HTERT RPE-1 (cell line): ENCODE results near the gene SINHCAF.
"Not testable (repeated sequence)": the region's sequence is repeated elsewhere in the genome, so short reads cannot be mapped to it uniquely, and the experiment has no call there.

Source experiments
- in situ Hi-C: fragments of 300-500 bp; cut with MboI; formaldehyde crosslinking; loops from 4 replicates; pipeline ENCODE4 v1.14.3; 2020; ENCODE audit warnings: low sequenced_read_pairs

The SINHCAF gene

GRCh38 chr12:31310488-31310887 is 15.5 kb downstream of the SINHCAF start:
- in situ Hi-C loops: no loop called here

- in situ Hi-C loops: no loop called here
Measured at GRCh38 chr12:31309279-31309678, 16.7 kb downstream of the SINHCAF start.

GRCh38 chr12:31308116-31308515 is 17.8 kb downstream of the SINHCAF start:
- in situ Hi-C loops: no loop called here

GRCh38 chr12:31306866-31307265 is 19.1 kb downstream of the SINHCAF start:
- in situ Hi-C loops: no loop called here

GRCh38 chr12:31303466-31303865 is 22.5 kb downstream of the SINHCAF start:
- in situ Hi-C loops: no loop called here

- in situ Hi-C loops: no loop called here
Measured at GRCh38 chr12:31301311-31301710, 24.6 kb downstream of the SINHCAF start.

GRCh38 chr12:31300783-31301182 is 25.2 kb downstream of the SINHCAF start:
- in situ Hi-C loops: no loop called here

- in situ Hi-C loops: no loop called here
Measured at GRCh38 chr12:31300341-31300740, 25.6 kb downstream of the SINHCAF start.

- in situ Hi-C loops: no loop called here
Measured at GRCh38 chr12:31298922-31299321, 27.0 kb downstream of the SINHCAF start.

- in situ Hi-C loops: no loop called here
Measured at GRCh38 chr12:31298515-31298910, 27.4 kb downstream of the SINHCAF start.

GRCh38 chr12:31297572-31298514 is 28.1 kb downstream of the SINHCAF start:
- in situ Hi-C loops: no loop called here

GRCh38 chr12:31289441-31289840 is 36.5 kb downstream of the SINHCAF start:
- in situ Hi-C loops: no loop called here

GRCh38 chr12:31288381-31288780 is 37.6 kb downstream of the SINHCAF start:
- in situ Hi-C loops: no loop called here

- in situ Hi-C loops: no loop called here
Measured at GRCh38 chr12:31280183-31280582, 45.8 kb downstream of the SINHCAF start.

- in situ Hi-C loops: no loop called here
Measured at GRCh38 chr12:31279390-31279924, 46.5 kb downstream of the SINHCAF start.

- in situ Hi-C loops: no loop called here
Measured at GRCh38 chr12:31278832-31279231, 47.1 kb downstream of the SINHCAF start.

GRCh38 chr12:31278424-31278823 is 47.5 kb downstream of the SINHCAF start:
- in situ Hi-C loops: no loop called here

GRCh38 chr12:31277081-31277480 is 48.9 kb downstream of the SINHCAF start:
- in situ Hi-C loops: no loop called here

GRCh38 chr12:31275491-31275890 is 50.5 kb downstream of the SINHCAF start:
- in situ Hi-C loops: no loop called here

GRCh38 chr12:31274520-31275300 is 51.2 kb downstream of the SINHCAF start:
- in situ Hi-C loops: no loop called here

GRCh38 chr12:31273794-31274193 is 52.2 kb downstream of the SINHCAF start:
- in situ Hi-C loops: not testable (repeated sequence)
